Breast epithelium (tissue), 3 donors: ENCODE data around the gene TCEAL2.
"Not testable (repeated sequence)": the region's sequence is repeated elsewhere in the genome, so short reads cannot be mapped to it uniquely, and the experiment has no call there.

Experiments used
- CTCF ChIP-seq, 3 donors: fragments of 450-650 bp; IDR thresholded peaks; one replicate each; pipeline ENCODE4 v1.5.1; 2016 to 2017; ENCODE audit warnings: antibody characterized with exemption in 3 of 3, mild to moderate bottlenecking in 3 of 3, moderate library complexity in 3 of 3
- POLR2A ChIP-seq: fragments of 450-650 bp; IDR thresholded peaks from one replicate; pipeline ENCODE4 v1.6.1; 2016; ENCODE audit warnings: antibody characterized with exemption, mild to moderate bottlenecking, moderate library complexity
- POLR2AphosphoS5 ChIP-seq, 3 donors: sonication (generic); formaldehyde crosslinking; IDR thresholded peaks; one replicate each; pipeline ENCODE4 v1.6.1; 2017; ENCODE audit warnings: antibody characterized with exemption in 3 of 3

- TF ChIP-seq CTCF (IDR thresholded peaks at IDR 0.05); POLR2A; POLR2AphosphoS5 (IDR thresholded peaks at IDR 0.05): not testable (repeated sequence)
Measured at GRCh38 chrX:102126080-102126818, 770 bp downstream of the TCEAL2 start.
